Neutrophil (primary cell): ENCODE results near the gene CLPSL1.
"Not testable (repeated sequence)": the region's sequence is repeated elsewhere in the genome, so short reads cannot be mapped to it uniquely, and the experiment has no call there.

ENCODE experiments used
- H3K27ac ChIP-seq: fragments of 200-600 bp; sonication (generic); 2 replicates; pipeline ENCODE4 v1.5.1; 2016; ENCODE audit warnings: mild to moderate bottlenecking, moderate library complexity
- H3K27me3 ChIP-seq: fragments of 200-600 bp; sonication (generic); 2 replicates; pipeline ENCODE4 v1.6.0; 2016; ENCODE audit warnings: mild to moderate bottlenecking
- H3K36me3 ChIP-seq: fragments of 200-600 bp; sonication (generic); 2 replicates; pipeline ENCODE4 v1.5.1; 2017
- H3K4me1 ChIP-seq, 2 experiments: fragments of 200-600 bp in 1 of 2; sonication (generic) in 1 of 2; 1 replicate in 1 of 2; 2 replicates in 1 of 2; pipeline versions ENCODE4 v1.5.1 to v1.6.1; 2013 to 2016; ENCODE audit warnings: low read depth in 1 of 2, low read length in 1 of 2, mild to moderate bottlenecking in 1 of 2, moderate library complexity in 1 of 2; ENCODE audit not compliant: control insufficient read depth in 1 of 2, insufficient read depth in 1 of 2
- H3K4me3 ChIP-seq, 2 experiments: fragments of 200-600 bp in 1 of 2; sonication (generic) in 1 of 2; 1 replicate in 1 of 2; 2 replicates in 1 of 2; pipeline ENCODE4 v1.5.1; 2013 to 2016; ENCODE audit warnings: low read depth in 1 of 2, low read length in 1 of 2, mild to moderate bottlenecking in 1 of 2, moderate library complexity in 1 of 2
- H3K9me3 ChIP-seq: fragments of 200-600 bp; sonication (generic); 2 replicates; pipeline ENCODE4 v1.5.1; 2016
- CTCF ChIP-seq: fragments of 200-600 bp; sonication (generic); IDR thresholded peaks from 2 replicates; pipeline ENCODE4 v1.5.1; 2016; ENCODE audit warnings: antibody characterized with exemption

The CLPSL1 gene

GRCh38 chr6:35780719-35781118, at the start of gene CLPSL1:
Gene CLPSL1 (plus strand): TSS chr6:35781019. CDS start chr6:35781111, 92 bp downstream.
- Histone ChIP-seq H3K4me1 (peaks cover 9 to 10% of the 10 kb centered on the region in 2 experiments), H3K36me3 (no peaks in the 10 kb centered on the region), H3K9me3 (no peaks in the 10 kb centered on the region), H3K27me3 (peaks cover 30% of the 10 kb centered on the region), H3K4me3 (no peak within 1 kb of the TSS), H3K27ac (no peak within 1 kb of the TSS)
- TF ChIP-seq CTCF, result no peak

GRCh38 chr6:35731414-35731735, 49.4 kb upstream of the CLPSL1 start:
- no peaks in the 10 kb centered on the region for H3K36me3 ChIP-seq
- no peaks in the 10 kb centered on the region for H3K9me3 ChIP-seq
- no peak for TF ChIP-seq CTCF
- H3K4me3 ChIP-seq, result peak overlapping the region; percentile 77 to 93
- peaks cover 79 to 81% of the 10 kb centered on the region in 2 experiments for H3K4me1 ChIP-seq
- peak overlapping the region; percentile 95 for H3K27ac ChIP-seq
- no peaks in the 10 kb centered on the region for H3K27me3 ChIP-seq

GRCh38 chr6:35731736-35732532, 48.9 kb upstream of the CLPSL1 start:
- peaks cover 79 to 81% of the 10 kb centered on the region in 2 experiments for H3K4me1 ChIP-seq
- no peaks in the 10 kb centered on the region for H3K36me3 ChIP-seq

GRCh38 chr6:35733633-35734032, 47.2 kb upstream of the CLPSL1 start:
- H3K9me3 ChIP-seq, result no peaks in the 10 kb centered on the region
- TF ChIP-seq CTCF, result no peak
- H3K27me3 ChIP-seq, result no peaks in the 10 kb centered on the region
- peaks cover 73 to 76% of the 10 kb centered on the region in 2 experiments for H3K4me1 ChIP-seq
- H3K27ac ChIP-seq, result peak overlapping the region; percentile 95
- no peaks in the 10 kb centered on the region for H3K36me3 ChIP-seq
- no peak overlapping the region for H3K4me3 ChIP-seq

More at GRCh38 chr6:35731736-35732532, 48.9 kb upstream of the CLPSL1 start:
- Histone ChIP-seq H3K27ac (peak overlapping the region; percentile 95), H3K27me3 (no peaks in the 10 kb centered on the region), H3K4me3 (peak overlapping the region; percentile 77 to 93), H3K9me3 (no peaks in the 10 kb centered on the region)
- peak; percentile 6 for TF ChIP-seq CTCF

GRCh38 chr6:35734319-35734718, 46.5 kb upstream of the CLPSL1 start:
- H3K36me3 ChIP-seq, H3K27me3 ChIP-seq, H3K9me3 ChIP-seq, H3K27ac ChIP-seq, H3K4me3 ChIP-seq: not testable (repeated sequence)
- H3K4me1 ChIP-seq, result peaks cover 66 to 69% of the 10 kb centered on the region in 2 experiments

GRCh38 chr6:35735452-35735851, 45.4 kb upstream of the CLPSL1 start:
- H3K27me3 ChIP-seq, result no peaks in the 10 kb centered on the region
- H3K4me1 ChIP-seq, result peaks cover 55 to 58% of the 10 kb centered on the region in 2 experiments
- peak overlapping the region; percentile 0 for H3K27ac ChIP-seq

More at GRCh38 chr6:35735452-35735851, 45.4 kb upstream of the CLPSL1 start:
- Histone ChIP-seq H3K4me3 (no peak overlapping the region), H3K9me3 (no peaks in the 10 kb centered on the region), H3K36me3 (no peaks in the 10 kb centered on the region)
- no peak for TF ChIP-seq CTCF
